COLO829 (cell line): ENCODE measurements around the gene ALKBH6.
"Not testable (repeated sequence)": the region's sequence is repeated elsewhere in the genome, so short reads cannot be mapped to it uniquely, and the experiment has no call there.

Source experiments
- DNase-seq: peaks from one replicate; pipeline ENCODE4 v3.0.0; 2012; ENCODE audit warnings: low spot score

Gene ALKBH6

GRCh38 chr19:35992907-35993765, 20.9 kb downstream of the ALKBH6 start:
- DNase-seq = no peak

DNA sequence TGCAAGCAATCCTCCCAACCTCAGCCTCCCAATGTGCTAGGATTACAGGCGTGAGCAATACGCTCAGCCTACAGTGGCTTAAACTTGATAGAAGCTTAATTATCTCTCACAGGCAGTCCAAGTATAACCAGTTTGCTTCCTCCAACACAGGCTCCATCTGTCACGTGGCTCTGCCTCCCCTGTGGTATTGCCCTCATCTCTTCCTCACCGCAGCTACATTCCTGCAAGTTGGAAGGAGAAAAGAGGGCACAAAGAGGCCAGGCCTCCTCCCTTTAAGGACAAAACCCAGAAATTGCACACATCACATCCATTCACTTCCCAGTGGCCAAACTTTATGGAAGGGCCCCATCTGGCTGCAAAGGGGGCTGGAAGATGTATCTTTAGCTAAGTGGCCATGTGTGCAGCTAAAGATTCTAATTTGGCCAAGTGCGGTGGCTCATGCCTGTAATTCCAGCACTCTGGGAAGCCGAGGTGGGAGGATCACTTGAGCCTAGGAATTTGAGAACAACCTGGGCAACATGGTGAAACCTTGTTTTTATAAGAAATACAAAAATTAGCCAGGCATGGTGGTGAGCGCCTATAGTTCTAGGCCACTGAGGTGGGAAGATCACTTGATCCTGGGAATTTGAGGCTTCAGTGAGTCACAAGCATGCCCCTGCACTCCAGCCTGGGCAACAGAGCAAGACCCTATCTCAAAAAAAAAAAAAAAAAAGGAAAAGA, 22.1 kb downstream of the ALKBH6 start:
- no peak for DNase-seq

DNA sequence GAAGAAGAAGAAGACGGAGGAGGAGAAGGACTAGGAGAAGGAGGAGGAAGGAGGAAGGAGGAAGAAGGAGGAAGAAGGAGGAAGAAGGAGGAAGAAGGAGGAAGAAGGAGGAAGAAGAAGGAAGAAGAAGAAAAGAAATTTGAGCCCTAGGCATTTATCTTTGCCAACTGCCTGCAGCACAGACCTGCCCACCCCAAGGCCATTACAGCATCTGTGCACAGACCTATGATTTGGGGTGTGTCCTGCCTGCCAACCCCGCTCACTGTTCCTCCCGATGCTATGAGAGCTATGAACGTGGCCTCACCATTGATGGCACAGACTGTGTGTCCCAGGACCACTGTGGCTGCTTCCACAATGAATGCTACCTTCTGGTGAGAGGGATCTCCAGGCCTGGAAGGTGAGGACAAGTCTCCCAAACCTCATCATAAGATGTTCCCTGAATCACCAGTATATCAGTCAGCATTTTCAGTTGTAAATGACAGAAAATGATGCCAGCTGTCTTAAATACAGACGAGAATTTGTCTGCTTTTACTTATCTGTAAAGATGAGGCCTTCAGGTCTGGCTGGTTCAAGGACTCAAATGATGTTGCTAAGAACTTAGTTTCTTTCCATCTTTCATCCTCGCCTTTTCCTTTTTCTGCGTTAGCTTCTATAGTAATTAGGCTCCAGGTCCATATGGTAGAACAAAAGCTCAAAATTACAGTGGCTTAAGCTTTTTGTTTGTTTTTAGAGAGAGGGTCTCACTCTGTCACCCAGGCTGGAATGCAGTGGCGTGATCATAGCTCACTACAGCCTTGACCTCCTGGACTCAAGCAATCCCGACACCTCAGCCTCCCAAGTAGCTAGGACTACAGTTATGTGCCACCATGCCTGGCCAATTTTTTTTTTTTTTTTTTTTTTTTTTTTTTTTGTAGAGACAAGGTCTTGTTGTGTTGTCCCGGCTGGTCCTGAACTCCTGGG, 23.0 kb downstream of the ALKBH6 start:
- no peak for DNase-seq

- no peak for DNase-seq
Measured at GRCh38 chr19:35990156-35990555, 23.9 kb downstream of the ALKBH6 start.

DNA sequence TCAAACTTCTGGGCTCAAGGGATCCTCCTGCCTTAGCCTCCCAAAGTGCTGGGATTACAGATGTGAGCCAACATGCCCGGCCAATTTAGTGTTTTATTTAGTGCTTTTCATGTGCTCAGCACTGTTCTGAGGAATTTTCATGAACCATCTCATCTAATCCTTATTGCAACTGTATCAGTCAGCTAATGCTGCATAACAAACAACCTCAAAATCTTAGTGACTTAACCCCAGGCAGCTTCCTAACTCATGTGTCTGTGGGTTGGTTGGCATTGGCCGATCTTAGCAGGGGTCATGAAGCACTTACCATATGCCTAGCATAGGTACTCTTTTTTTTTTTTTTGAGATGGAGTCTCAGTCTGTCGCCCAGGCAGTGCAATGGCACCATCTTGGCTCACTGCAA, 25.2 kb downstream of the ALKBH6 start:
- DNase-seq = no peak

GRCh38 chr19:35987571-35987896, 26.5 kb downstream of the ALKBH6 start:
- DNase-seq = no peak

DNA sequence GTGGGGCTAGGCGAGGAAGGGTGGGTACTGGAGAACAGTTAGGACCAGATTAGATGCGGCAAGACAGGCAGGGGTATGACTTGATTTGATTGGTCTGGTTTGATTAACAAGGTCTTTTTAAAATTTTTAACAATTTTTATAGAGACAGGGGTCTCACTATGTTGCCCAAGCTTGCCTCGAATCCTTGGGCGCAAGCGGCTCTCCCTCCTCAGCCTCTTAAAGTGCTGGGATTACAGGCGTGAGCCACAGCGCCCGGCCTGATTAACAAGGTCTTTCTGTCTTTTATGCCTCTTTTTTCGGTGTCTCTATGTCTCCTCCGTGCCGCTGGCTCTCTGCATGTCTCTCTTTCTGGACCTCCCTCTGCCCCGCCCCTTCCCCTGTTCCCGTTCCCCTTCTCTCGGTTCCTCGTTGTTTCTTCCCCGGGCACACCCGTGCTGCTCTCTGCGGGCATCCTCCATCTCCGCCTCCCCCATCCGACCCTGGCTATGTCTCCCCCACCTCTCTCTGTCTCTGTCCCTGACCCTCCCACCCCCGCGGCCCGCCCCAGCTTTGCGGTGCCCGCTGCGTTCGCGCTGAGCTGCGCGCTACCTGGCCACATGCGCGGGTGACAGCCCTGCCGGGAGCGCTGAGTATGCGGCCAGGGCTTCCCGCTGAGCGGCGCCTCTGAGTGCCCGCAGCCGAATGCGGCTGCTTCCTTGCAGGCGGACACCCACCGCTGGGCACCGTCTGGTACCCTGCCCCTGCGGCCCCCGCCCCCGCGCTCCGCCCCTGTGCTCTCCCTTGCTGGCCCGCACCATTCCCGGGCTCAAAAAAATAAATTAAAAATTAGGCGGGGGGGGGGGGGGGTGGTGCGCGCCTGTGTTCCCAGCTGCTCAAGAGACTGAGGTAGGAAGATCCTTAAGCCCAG, 27.1 kb downstream of the ALKBH6 start:
- no peak for DNase-seq

DNA sequence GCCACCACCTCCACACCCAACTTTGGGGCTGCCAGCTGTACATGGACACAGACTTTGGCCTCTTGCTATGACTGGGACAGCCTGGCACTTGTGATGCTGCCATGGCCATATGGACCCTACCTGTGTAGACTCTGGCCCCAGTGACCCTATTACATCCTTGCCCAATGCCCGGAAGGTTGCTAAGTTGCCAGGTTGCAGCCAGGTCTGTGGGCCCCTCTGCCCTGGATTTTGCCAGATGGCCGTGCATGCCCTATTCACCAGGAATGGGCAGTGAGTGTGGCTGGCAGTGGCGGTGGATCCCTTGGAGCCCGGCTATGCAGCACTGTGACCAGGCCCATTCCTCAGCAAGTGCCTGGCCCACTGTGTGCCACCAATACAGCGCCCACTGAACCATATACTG, 27.9 kb downstream of the ALKBH6 start:
- DNase-seq = no peak

DNA sequence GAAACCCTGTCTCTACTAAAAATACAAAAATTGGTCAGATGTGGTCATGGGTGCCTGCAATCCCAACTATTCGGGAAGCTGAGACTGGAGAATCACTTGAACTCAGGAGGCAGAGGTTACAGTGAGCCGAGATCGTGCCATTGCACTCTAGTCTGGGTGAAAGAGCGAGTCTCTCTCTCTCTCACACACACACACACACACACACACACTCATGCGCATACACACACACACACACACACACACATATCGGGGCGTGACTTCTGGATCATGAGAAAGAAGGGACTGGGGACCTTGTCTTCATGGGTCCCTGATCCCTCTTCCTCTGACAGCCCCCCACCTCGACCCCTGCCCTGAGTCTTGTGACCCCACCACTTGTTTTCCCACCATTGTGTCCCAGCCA, 30.8 kb downstream of the ALKBH6 start:
- DNase-seq = no peak

DNA sequence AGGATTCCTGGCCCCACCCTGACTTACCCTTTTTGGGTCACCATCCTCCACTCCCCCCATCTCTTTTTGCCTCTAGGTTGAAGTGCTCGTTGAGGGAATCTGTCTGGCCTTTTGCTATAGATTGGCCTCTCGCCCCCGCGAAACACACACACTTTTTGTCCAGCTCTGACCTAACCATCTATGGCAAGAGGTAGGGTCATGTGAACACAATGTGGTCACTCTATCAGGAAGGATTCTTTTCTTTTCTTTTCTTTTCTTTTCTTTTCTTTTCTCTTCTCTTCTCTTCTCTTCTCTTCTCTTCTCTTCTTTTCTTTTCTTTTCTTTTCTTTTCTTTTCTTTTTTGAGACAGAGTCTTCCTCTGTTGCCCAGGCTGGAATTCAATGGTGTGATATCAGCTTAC, 33.0 kb downstream of the ALKBH6 start:
- not testable (repeated sequence) for DNase-seq

DNA sequence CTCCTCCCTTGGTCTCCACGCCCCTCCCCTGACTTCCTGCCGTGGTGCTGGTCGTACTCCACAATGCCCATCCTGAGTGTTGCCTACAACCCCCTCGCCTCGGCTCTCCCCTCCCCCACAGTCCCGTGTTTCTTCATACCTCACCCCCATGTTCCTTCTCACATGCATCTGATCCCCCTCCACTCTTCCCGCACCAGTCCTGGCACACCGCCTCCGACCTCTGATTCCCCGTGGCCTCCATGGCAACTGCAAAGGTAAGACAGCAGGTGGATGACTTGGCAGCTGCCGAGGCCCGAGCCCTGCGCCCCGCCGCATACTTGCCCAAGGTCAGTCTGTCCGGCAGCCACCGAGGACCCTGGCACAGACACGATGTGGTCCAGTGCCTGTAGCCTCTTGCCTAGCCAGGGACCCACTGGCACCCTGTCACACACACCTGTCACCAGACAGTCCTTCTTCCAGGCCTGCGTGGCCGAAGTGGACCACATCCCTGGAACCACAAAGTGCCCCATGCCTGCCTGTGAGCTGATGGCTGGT, 35.1 kb downstream of the ALKBH6 start:
- no peak for DNase-seq

DNA sequence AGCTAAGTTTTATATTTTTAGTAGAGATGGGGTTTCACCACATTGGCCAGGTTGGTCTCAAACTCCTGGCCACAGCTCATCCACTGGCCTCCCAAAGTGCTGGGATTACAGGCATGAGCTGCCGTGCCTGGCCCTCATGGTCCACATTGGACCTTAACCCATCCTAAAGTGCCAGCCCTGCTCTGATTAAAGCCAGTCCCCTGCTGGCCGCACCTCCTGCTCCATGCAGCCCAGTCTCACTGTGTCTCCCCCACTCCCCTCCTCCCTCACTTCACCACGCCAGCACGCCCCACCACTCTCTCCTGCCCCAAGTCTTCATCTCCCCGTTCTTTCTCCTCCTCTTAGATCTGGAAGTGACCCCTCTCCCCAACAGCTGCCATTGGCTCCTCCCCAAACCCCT, 35.7 kb downstream of the ALKBH6 start:
- no peak for DNase-seq

DNA sequence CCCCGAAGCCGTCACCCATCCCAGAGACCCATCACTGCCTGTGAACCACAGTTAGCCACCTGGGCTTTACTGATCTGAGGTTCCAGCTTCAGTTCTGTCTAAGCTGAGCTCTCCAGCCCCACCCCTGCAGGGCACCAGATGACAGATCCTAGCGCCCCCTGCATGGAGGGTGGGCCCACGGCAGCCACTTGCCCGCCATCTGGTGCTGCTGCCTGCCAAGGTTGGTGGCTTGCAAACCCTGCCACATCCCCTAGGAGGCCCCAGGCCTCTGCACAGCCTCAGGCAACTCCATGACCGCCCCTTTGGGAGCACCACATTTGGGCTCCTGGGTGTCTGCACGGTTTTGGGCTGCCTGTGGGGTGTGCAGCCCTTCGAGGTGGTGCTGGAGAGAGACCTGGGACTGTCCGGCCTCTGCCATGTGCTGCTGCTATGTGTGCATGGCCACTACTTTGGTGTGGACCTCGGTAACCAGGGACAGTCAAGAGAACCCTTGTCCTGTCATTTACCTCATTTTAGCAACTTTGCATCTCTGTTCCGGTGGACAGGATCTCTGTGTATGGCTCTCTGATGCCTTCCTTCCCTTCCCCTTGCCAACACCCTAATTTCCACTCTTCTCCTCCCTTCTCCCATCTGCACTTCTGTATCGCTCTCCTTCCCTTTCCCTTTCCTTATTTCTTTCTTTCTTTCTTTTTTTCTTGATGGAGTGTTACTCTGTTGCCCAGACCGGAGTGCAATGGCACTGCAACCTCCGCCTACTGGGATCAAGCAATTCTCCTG, 36.4 kb downstream of the ALKBH6 start:
- no peak for DNase-seq

GRCh38 chr19:35975608-35976214, 38.3 kb downstream of the ALKBH6 start:
- DNase-seq = no peak

DNA sequence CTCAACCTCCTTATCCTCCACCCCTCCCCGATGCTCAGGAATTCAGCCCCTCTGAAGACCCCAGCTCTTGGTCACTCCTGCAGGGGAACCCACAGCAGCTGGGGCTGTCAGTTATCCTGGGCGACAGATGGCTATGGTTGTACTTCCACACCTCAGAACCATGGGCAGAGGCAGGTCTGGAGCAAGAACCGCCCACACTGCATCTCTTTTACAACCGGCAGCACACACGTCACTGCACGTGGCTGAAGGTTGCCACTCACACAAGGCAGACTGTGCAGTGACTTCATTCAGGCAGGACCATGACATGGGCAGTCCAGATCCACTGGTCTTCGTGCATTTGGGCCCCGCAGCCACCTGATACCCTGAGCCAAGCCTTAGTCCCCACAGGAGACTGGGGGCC, 40.5 kb downstream of the ALKBH6 start:
- no peak for DNase-seq

DNA sequence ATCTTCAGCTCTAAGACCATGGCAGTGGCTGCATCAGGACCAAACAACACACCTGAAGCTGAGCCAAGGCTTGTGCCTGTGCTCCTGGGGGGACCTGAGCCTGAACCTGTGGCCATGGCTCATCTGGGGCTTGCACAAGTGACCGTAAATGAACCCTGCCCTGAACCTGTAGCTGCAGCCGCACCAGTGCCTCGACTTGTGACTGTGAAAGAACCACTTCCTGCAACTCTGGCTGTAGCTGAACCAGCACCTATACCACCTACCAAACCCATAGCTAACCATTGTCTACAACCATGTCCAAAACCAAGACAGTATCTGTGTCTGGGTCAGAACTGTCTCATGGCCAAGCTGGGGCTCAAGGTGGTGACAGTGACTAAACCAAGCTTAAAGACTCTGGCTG, 47.2 kb downstream of the ALKBH6 start:
- DNase-seq = no peak

DNA sequence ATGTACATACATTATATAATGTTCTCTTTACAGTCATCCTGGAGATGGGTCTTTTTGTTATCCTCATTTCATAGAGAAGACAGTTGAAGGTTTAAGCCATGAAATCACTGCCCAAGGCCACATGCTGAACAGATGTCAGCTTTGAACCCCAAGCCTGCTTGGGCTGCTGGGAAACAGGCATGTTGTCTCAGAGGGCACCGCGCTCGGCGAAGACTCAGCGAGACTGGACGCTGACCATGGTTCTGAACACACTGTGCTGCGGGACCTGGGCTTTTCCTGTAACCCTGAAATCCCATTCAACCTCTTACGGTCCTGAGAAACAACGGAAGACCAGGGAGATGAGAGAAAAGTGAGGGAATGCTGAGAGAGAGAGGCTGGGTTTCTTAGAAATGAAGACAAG, 50.5 kb downstream of the ALKBH6 start:
- no peak for DNase-seq

GRCh38 chr19:35960432-35960972, 53.5 kb downstream of the ALKBH6 start:
- DNase-seq = no peak

GRCh38 chr19:35959968-35960320, 54.1 kb downstream of the ALKBH6 start:
- DNase-seq = no peak
